Upper lobe of right lung (tissue), 1 donor: ENCODE measurements around the gene ZFP36L1. TPM values are rescaled to one million over a fixed set of nuclear protein-coding genes. Genes with fewer than 3 reads are reported as not detected.

ENCODE experiments used
- ATAC-seq: fragments of 200-7000 bp; cut with Tn5 transposase; one replicate; pipeline ENCODE4 v1.9.1; 2020; ENCODE audit warnings: mild to moderate bottlenecking, moderate library complexity
- DNase-seq: peaks from one replicate; pipeline ENCODE4 v3.0.0-alpha.2; 2020
- H3K27ac ChIP-seq: fragments of 200-600 bp; one replicate; pipeline ENCODE4 v1.8.0; 2022
- H3K27me3 ChIP-seq: fragments of 200-600 bp; one replicate; pipeline ENCODE4 v1.8.0; 2022; ENCODE audit warnings: mild to moderate bottlenecking
- H3K36me3 ChIP-seq: fragments of 200-600 bp; one replicate; pipeline ENCODE4 v1.8.0; 2022
- H3K4me1 ChIP-seq: fragments of 200-600 bp; one replicate; pipeline ENCODE4 v1.8.0; 2022
- H3K4me3 ChIP-seq: fragments of 200-600 bp; one replicate; pipeline ENCODE4 v1.8.0; 2022; ENCODE audit warnings: mild to moderate bottlenecking
- H3K9me3 ChIP-seq: fragments of 200-600 bp; one replicate; pipeline ENCODE4 v1.8.0; 2022
- CTCF ChIP-seq: fragments of 200-600 bp; IDR thresholded peaks from one replicate; pipeline ENCODE4 v1.8.0; 2022; ENCODE audit warnings: antibody characterized with exemption
- intact Hi-C: fragments of 100-400 bp; cut with DNase I; formaldehyde crosslinking; loops from one replicate; pipeline ENCODE4 v1.11.0; 2022
- total RNA-seq: library from RNA; stranded (reverse); fragmentation: NEBNext Ultra II Directional; extraction: Animal tissue kit (Norgen Biotek cat#: 25700); gene quantifications from one replicate; pipeline ENCODE4 v1.2.1, GENCODE V29; 2021
- donor health status: DM: no; HTN: yes; CAD: no; lungs with severe emphysema.

The ZFP36L1 gene
- total RNA-seq, 1 donor from 2014 or later = 187 TPM

GRCh38 chr14:68786491-68787091 lies 6.3 kb downstream of the ZFP36L1 start:
- Histone ChIP-seq H3K9me3 (no peaks in the 10 kb centered on the region), H3K4me1 (peaks cover 42% of the 10 kb centered on the region), H3K27ac (peak overlapping the region; percentile 53), H3K36me3 (peaks cover 37% of the 10 kb centered on the region), H3K27me3 (no peaks in the 10 kb centered on the region), H3K4me3 (no peak overlapping the region)
- ATAC-seq = peak; percentile 0
- no peak for DNase-seq
- TF ChIP-seq CTCF = no peak
- intact Hi-C loops = loop anchor here (10.0 kb wide), 1 partner anchor 542 kb away; no protein-coding TSS in a partner anchor

- peaks cover 48% of the 10 kb centered on the region for H3K4me1 ChIP-seq
- no peak for TF ChIP-seq CTCF
- peak overlapping the region; percentile 53 for H3K27ac ChIP-seq
- H3K4me3 ChIP-seq = no peak overlapping the region
- no peaks in the 10 kb centered on the region for H3K9me3 ChIP-seq
- H3K36me3 ChIP-seq = peaks cover 35% of the 10 kb centered on the region
- DNase-seq = no peak
- intact Hi-C loops = loop anchor here (10.0 kb wide), 1 partner anchor 541 kb away; no protein-coding TSS in a partner anchor
- no peak for ATAC-seq
- H3K27me3 ChIP-seq = no peaks in the 10 kb centered on the region
These were observed 7.1 kb downstream of the ZFP36L1 start for GRCh38 chr14:68785534-68786490.

- no peak for DNase-seq
- H3K27ac ChIP-seq = peak overlapping the region; percentile 53
- ATAC-seq = no peak
- no peaks in the 10 kb centered on the region for H3K27me3 ChIP-seq
- no peak for TF ChIP-seq CTCF
- H3K4me1 ChIP-seq = peaks cover 55% of the 10 kb centered on the region
- intact Hi-C loops = loop anchor here (10.0 kb wide), 1 partner anchor 540 kb away; no protein-coding TSS in a partner anchor
- H3K36me3 ChIP-seq = peaks cover 28% of the 10 kb centered on the region
- no peaks in the 10 kb centered on the region for H3K9me3 ChIP-seq
- no peak overlapping the region for H3K4me3 ChIP-seq
These were observed 7.8 kb downstream of the ZFP36L1 start for GRCh38 chr14:68784978-68785533.

GRCh38 chr14:68784226-68784910 lies 8.5 kb downstream of the ZFP36L1 start:
- DNase-seq (peak; percentile 70), ATAC-seq (peak; percentile 27)
- H3K4me3 ChIP-seq = no peak overlapping the region
- H3K36me3 ChIP-seq = peaks cover 21% of the 10 kb centered on the region
- H3K9me3 ChIP-seq = no peaks in the 10 kb centered on the region
- TF ChIP-seq CTCF = no peak
- peaks cover 54% of the 10 kb centered on the region for H3K4me1 ChIP-seq
- intact Hi-C loops = loop anchor here (10.0 kb wide), 1 partner anchor 540 kb away; no protein-coding TSS in a partner anchor
- peak overlapping the region; percentile 55 for H3K27ac ChIP-seq
- H3K27me3 ChIP-seq = no peaks in the 10 kb centered on the region
